SK-N-SH treated with all-trans-retinoic acid at 6 μM for 48 hours (cell line): Measurements from ENCODE around the gene RIMOC1.

ENCODE experiments used
- ATAC-seq: fragments of 200-7000 bp; cut with Tn5 transposase; 3 replicates; pipeline ENCODE4 v1.9.1; 2020; ENCODE audit warnings: mild to moderate bottlenecking, moderate library complexity
- BACH2 ChIP-seq: fragments of 250-450 bp; sonication (Bioruptor Pico); IDR thresholded peaks from 2 replicates; pipeline ENCODE4 v1.9.0; 2021; ENCODE audit warnings: mild to moderate bottlenecking, borderline replicate concordance
- CSDC2 ChIP-seq: fragments of 250-450 bp; sonication (Bioruptor Pico); IDR thresholded peaks from 2 replicates; pipeline ENCODE4 v1.5.0; 2020; ENCODE audit warnings: mild to moderate bottlenecking, moderate library complexity
- ESRRG ChIP-seq: fragments of 250-450 bp; sonication (Bioruptor Pico); IDR thresholded peaks from 2 replicates; pipeline ENCODE4 v1.6.1; 2021; ENCODE audit warnings: mild to moderate bottlenecking
- GLIS3 ChIP-seq: fragments of 250-450 bp; sonication (Bioruptor Pico); IDR thresholded peaks from 2 replicates; pipeline ENCODE4 v1.5.0; 2020; ENCODE audit warnings: mild to moderate bottlenecking, moderate library complexity
- ISL1 ChIP-seq: fragments of 250-450 bp; sonication (Bioruptor Pico); IDR thresholded peaks from 2 replicates; pipeline ENCODE4 v2.1.2; 2022; ENCODE audit warnings: mild to moderate bottlenecking, moderate library complexity
- OSR1 ChIP-seq: fragments of 250-450 bp; sonication (Bioruptor Pico); IDR thresholded peaks from 2 replicates; pipeline ENCODE4 v1.8.0; 2022; ENCODE audit warnings: moderate library complexity, mild to moderate bottlenecking, inconsistent platforms
- PPARA ChIP-seq: fragments of 250-450 bp; sonication (Bioruptor Pico); IDR thresholded peaks from 2 replicates; pipeline ENCODE4 v1.5.0; 2020; ENCODE audit warnings: mild to moderate bottlenecking, borderline replicate concordance
- RARB ChIP-seq: fragments of 250-450 bp; sonication (Bioruptor Pico); IDR thresholded peaks from 2 replicates; pipeline ENCODE4 v1.8.0; 2021; ENCODE audit warnings: mild to moderate bottlenecking, moderate library complexity
- TCF4 ChIP-seq: fragments of 250-450 bp; sonication (Bioruptor Pico); IDR thresholded peaks from 2 replicates; pipeline ENCODE4 v1.8.0; 2021; ENCODE audit warnings: mild to moderate bottlenecking, moderate library complexity, borderline replicate concordance
- TOX ChIP-seq: fragments of 250-450 bp; sonication (Bioruptor Pico); IDR thresholded peaks from 2 replicates; pipeline ENCODE4 v1.8.0; 2021; ENCODE audit warnings: mild to moderate bottlenecking, moderate library complexity, borderline replicate concordance
- ZC3H10 ChIP-seq: fragments of 250-450 bp; sonication (Bioruptor Pico); IDR thresholded peaks from 2 replicates; pipeline ENCODE4 v1.5.1; 2021; ENCODE audit warnings: mild to moderate bottlenecking, moderate library complexity
- ZFP3 ChIP-seq: fragments of 250-450 bp; sonication (Bioruptor Pico); IDR thresholded peaks from 2 replicates; pipeline ENCODE4 v1.5.0; 2020; ENCODE audit warnings: mild to moderate bottlenecking, moderate library complexity
- ZFP30 ChIP-seq: fragments of 450-650 bp; formaldehyde crosslinking; IDR thresholded peaks from 2 replicates; pipeline ENCODE4 v1.5.0; 2022; ENCODE audit warnings: mild to moderate bottlenecking, moderate library complexity
- ZNF565 ChIP-seq: fragments of 450-650 bp; formaldehyde crosslinking; conservative IDR thresholded peaks from 2 replicates; pipeline ENCODE4 v1.5.0; 2020; ENCODE audit warnings: low read depth, mild to moderate bottlenecking, moderate library complexity
- ZNF70 ChIP-seq: fragments of 450-650 bp; formaldehyde crosslinking; IDR thresholded peaks from 2 replicates; pipeline ENCODE4 v1.5.0; 2020; ENCODE audit warnings: mild to moderate bottlenecking, moderate library complexity
- ZNF8 ChIP-seq: fragments of 450-650 bp; formaldehyde crosslinking; IDR thresholded peaks from 2 replicates; pipeline ENCODE4 v1.5.0; 2020; ENCODE audit warnings: mild to moderate bottlenecking, moderate library complexity
- TF ChIP-seq, protein P1 (sequence below): fragments of 250-450 bp; sonication (Bioruptor Pico); IDR thresholded peaks from 2 replicates; pipeline ENCODE4 v1.5.1; 2020; ENCODE audit warnings: low read depth, mild to moderate bottlenecking, moderate library complexity
- TF ChIP-seq, protein P2 (sequence below): fragments of 250-450 bp; sonication (Bioruptor Pico); IDR thresholded peaks from 2 replicates; pipeline ENCODE4 v1.8.0; 2021; ENCODE audit warnings: low read depth, mild to moderate bottlenecking, moderate library complexity, borderline replicate concordance
- TF ChIP-seq, protein P3 (sequence below): fragments of 250-450 bp; sonication (Bioruptor Pico); IDR thresholded peaks from 2 replicates; pipeline ENCODE4 v1.5.0; 2020; ENCODE audit warnings: mild to moderate bottlenecking, moderate library complexity
- TF ChIP-seq, protein P4 (sequence below): fragments of 250-450 bp; sonication (Bioruptor Pico); IDR thresholded peaks from 2 replicates; pipeline ENCODE4 v1.8.0; 2020; ENCODE audit warnings: mild to moderate bottlenecking, moderate library complexity, borderline replicate concordance
- TF ChIP-seq, protein P5 (sequence below): fragments of 250-450 bp; sonication (Bioruptor Pico); IDR thresholded peaks from 2 replicates; pipeline ENCODE4 v1.5.1; 2021; ENCODE audit warnings: mild to moderate bottlenecking, moderate library complexity

The RIMOC1 gene

DNA sequence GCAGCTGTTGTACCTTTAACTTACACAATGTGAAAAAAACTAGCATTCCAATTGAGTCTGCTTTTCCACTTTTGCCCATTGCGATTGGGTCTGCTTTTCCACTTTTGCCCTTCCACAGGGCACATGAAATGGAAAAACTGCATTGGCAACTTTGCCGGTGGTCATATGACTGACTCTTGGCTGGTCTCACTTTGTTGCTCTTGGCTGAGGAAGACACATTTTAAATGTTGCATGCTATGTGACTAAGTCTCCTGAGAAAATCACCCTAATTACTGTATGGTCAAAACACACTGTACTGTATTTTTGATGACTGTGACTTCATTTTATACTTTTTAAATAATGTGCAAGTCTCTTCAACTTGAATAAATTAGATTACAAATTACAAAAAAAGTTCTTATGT, 32.3 kb upstream of the RIMOC1 start:
- TF ChIP-seq PPARA (no peak), OSR1 (CRISPR knock-in tag) (no peak), CSDC2 (CRISPR knock-in tag) (no peak), ZNF70 (no peak), TOX (CRISPR knock-in tag) (no peak), ZNF8 (CRISPR knock-in tag) (no peak), ZFP30 (CRISPR knock-in tag) (no peak), GLIS3 (CRISPR knock-in tag) (no peak), TCF4 (CRISPR knock-in tag) (no peak), ZNF565 (CRISPR knock-in tag) (no peak), ZC3H10 (CRISPR knock-in tag) (no peak), RARB (CRISPR knock-in tag) (no peak), ISL1 (CRISPR knock-in tag) (no peak), BACH2 (CRISPR knock-in tag) (no peak), ZFP3 (CRISPR knock-in tag) (no peak), ESRRG (CRISPR knock-in tag) (no peak)
- TF ChIP-seq, protein P1, sequence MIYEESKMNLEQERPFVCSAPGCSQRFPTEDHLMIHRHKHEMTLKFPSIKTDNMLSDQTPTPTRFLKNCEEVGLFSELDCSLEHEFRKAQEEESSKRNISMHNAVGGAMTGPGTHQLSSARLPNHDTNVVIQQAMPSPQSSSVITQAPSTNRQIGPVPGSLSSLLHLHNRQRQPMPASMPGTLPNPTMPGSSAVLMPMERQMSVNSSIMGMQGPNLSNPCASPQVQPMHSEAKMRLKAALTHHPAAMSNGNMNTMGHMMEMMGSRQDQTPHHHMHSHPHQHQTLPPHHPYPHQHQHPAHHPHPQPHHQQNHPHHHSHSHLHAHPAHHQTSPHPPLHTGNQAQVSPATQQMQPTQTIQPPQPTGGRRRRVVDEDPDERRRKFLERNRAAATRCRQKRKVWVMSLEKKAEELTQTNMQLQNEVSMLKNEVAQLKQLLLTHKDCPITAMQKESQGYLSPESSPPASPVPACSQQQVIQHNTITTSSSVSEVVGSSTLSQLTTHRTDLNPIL (CRISPR knock-in tag), result no peak
- TF ChIP-seq, protein P2, sequence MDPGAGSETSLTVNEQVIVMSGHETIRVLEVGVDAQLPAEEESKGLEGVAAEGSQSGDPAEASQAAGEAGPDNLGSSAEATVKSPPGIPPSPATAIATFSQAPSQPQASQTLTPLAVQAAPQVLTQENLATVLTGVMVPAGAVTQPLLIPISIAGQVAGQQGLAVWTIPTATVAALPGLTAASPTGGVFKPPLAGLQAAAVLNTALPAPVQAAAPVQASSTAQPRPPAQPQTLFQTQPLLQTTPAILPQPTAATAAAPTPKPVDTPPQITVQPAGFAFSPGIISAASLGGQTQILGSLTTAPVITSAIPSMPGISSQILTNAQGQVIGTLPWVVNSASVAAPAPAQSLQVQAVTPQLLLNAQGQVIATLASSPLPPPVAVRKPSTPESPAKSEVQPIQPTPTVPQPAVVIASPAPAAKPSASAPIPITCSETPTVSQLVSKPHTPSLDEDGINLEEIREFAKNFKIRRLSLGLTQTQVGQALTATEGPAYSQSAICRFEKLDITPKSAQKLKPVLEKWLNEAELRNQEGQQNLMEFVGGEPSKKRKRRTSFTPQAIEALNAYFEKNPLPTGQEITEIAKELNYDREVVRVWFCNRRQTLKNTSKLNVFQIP (CRISPR knock-in tag), result no peak
- TF ChIP-seq, protein P3, sequence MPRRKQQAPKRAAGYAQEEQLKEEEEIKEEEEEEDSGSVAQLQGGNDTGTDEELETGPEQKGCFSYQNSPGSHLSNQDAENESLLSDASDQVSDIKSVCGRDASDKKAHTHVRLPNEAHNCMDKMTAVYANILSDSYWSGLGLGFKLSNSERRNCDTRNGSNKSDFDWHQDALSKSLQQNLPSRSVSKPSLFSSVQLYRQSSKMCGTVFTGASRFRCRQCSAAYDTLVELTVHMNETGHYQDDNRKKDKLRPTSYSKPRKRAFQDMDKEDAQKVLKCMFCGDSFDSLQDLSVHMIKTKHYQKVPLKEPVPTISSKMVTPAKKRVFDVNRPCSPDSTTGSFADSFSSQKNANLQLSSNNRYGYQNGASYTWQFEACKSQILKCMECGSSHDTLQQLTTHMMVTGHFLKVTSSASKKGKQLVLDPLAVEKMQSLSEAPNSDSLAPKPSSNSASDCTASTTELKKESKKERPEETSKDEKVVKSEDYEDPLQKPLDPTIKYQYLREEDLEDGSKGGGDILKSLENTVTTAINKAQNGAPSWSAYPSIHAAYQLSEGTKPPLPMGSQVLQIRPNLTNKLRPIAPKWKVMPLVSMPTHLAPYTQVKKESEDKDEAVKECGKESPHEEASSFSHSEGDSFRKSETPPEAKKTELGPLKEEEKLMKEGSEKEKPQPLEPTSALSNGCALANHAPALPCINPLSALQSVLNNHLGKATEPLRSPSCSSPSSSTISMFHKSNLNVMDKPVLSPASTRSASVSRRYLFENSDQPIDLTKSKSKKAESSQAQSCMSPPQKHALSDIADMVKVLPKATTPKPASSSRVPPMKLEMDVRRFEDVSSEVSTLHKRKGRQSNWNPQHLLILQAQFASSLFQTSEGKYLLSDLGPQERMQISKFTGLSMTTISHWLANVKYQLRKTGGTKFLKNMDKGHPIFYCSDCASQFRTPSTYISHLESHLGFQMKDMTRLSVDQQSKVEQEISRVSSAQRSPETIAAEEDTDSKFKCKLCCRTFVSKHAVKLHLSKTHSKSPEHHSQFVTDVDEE (CRISPR knock-in tag), result no peak
- TF ChIP-seq, protein P4, sequence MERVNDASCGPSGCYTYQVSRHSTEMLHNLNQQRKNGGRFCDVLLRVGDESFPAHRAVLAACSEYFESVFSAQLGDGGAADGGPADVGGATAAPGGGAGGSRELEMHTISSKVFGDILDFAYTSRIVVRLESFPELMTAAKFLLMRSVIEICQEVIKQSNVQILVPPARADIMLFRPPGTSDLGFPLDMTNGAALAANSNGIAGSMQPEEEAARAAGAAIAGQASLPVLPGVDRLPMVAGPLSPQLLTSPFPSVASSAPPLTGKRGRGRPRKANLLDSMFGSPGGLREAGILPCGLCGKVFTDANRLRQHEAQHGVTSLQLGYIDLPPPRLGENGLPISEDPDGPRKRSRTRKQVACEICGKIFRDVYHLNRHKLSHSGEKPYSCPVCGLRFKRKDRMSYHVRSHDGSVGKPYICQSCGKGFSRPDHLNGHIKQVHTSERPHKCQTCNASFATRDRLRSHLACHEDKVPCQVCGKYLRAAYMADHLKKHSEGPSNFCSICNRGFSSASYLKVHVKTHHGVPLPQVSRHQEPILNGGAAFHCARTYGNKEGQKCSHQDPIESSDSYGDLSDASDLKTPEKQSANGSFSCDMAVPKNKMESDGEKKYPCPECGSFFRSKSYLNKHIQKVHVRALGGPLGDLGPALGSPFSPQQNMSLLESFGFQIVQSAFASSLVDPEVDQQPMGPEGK (CRISPR knock-in tag), result no peak
- no peak for ATAC-seq

DNA sequence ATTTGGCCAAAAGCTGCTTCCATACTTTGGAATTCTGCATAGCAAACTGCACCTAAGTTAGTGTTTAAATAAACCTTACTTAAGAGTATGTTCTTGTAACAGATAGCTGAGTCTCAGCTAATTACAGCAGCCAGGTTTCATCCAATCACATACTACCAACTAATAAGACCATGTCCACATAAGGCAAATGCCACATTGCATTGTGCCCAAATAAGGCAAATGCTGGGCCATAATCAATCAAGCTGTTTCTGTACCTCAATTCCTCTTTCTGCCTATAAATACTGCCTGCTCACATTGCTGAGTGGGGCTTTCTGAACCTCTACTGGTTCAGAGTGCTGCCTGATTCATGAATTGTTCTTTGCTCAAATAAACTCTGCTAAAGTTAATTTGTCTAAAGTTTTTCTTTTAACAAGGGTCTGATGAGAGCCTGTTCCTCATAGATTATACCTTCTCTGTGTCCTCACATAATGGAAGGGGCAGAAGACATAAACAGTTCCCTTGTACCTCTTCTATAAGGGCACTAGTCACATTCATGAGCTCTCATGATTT, 29.6 kb upstream of the RIMOC1 start:
- TF ChIP-seq PPARA, result no peak
- TF ChIP-seq ESRRG (CRISPR knock-in tag), result no peak
- TF ChIP-seq, protein P5, sequence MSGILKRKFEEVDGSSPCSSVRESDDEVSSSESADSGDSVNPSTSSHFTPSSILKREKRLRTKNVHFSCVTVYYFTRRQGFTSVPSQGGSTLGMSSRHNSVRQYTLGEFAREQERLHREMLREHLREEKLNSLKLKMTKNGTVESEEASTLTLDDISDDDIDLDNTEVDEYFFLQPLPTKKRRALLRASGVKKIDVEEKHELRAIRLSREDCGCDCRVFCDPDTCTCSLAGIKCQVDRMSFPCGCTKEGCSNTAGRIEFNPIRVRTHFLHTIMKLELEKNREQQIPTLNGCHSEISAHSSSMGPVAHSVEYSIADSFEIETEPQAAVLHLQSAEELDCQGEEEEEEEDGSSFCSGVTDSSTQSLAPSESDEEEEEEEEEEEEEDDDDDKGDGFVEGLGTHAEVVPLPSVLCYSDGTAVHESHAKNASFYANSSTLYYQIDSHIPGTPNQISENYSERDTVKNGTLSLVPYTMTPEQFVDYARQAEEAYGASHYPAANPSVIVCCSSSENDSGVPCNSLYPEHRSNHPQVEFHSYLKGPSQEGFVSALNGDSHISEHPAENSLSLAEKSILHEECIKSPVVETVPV (CRISPR knock-in tag), result no peak
- TF ChIP-seq ZNF565 (CRISPR knock-in tag), result no peak
- TF ChIP-seq, protein P1 (CRISPR knock-in tag), result no peak
- TF ChIP-seq, all 23 proteins: peak for 0
- no peak for ATAC-seq
